Measurements from ENCODE around the gene SGCA. TPM values are rescaled to one million over a fixed set of nuclear protein-coding genes. Genes with fewer than 3 reads are reported as not detected.

Gene SGCA
- 0.64 TPM for total RNA-seq

DNA sequence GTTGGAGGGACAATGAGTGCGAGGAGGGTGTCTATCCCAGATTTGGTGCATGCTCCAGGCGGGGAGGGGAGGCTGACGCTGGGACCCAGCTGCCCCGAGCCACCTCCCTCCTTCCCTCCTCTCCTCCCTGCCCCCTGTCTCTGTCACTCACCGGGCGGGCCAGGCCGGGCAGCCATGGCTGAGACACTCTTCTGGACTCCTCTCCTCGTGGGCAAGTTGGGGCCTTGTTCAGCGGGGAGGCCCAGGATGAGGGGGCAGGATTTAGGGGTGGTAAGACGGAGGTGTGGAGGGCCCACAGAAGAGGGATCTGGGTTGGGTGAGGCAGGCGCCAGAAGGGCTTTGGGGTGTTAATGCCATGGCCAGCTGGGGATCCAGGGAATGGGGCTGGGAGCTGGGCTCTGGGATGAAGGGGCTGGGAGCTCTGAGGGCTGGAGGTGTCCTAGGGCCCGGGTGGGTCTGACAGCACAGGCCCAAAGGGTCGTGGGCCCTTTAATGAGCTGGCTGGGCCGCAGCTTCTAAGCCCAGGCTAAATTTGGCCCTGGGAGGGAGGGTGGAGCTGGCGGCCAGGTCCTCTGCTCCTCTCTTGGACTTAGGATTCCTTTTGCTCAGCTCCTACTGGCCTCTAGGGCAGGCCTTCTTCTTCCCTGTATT lies at the start of gene SGCA:
SGCA (plus strand) TSS at position 139 of the 651 bp plus-strand sequence; CDS start at position 175, 36 bp downstream.
- ATAC-seq: no peak

DNA sequence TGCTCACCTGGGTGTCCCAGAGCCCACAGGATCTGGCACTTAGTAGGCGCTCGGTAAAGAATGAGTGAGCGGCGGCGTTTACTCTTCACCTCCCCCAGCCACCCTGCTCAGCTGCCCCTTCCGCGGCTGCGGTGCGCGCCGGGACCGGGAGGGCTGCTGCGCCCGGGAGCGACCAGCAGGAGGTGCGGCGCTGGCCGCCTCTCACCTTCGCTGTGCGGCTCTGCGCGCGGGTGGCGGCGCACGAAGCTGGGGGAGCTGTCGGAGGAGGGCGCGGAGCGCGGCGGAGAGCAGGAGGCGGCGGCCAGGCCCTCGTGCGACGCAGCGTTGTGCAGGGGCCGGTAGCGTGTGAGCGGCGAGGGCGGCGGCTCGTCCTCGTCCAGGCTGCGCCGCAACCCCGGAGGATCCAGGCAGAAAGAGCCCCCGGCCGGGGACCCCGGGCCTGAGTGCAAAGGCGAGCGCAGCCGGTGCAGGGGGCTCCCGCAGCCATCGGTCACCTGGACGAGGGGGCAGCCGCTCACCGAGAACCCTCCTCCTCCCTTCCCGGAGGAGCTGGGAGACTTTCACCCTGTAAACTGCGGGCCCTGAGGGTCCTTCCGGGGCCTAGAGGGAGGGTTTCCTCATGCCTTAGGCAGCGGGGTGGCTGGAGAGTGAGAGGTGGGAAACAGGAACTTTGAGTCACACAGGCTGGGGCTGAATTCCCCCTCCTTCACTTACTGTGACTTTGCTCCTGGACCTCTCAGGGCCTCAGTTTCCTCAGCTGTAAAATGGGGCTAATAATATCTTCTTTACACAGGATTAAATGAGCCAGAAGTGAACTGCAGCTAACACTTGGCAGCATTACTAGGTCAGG lies 48.4 kb upstream of the SGCA start:
- ATAC-seq: peak; percentile 55

DNA sequence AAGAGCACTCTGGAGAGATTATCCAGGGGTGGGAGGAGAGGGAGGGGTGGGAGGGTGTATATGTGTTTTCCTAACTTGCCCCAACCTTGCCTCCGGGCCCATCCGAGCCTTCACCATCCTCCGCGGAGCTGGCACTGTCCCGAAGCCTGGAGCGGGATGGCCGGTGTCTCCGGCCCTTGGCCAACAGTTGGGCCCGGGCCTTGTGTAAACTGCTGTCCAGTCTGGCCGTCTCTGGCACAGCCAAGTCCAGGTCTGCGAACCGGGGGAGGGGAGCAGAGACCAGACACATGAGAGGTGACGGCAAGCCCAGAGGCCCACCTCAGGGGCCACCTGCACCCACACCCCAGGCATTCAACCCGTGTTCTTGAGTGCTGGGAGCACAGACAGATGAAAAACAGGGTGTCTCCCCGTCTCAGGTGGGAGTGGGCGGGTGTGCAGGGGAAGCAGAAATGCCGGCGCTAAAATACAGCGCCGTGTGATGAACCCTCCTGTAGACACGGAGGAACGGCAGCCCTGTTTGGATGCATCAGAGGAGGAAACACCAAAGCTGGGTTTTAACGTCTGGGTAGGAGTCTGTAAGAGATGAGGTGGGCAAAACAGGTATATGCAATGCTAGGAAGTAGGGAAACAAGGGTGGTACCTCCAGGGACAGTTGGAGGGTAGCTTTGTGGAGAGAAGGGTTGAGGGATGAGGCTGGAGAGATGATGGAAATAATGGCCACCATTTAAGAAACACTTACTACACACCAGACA lies 47.6 kb upstream of the SGCA start:
- ATAC-seq: no peak

- no peak for ATAC-seq
Observed at GRCh38 chr17:50118828-50119218, 47.0 kb upstream of the SGCA start.

GRCh38 chr17:50120475-50121253 lies 45.1 kb upstream of the SGCA start:
- no peak for ATAC-seq

GRCh38 chr17:50122945-50123344 lies 42.9 kb upstream of the SGCA start:
- ATAC-seq: no peak

- no peak for ATAC-seq
Observed at GRCh38 chr17:50123649-50124349, 42.0 kb upstream of the SGCA start.

- no peak for ATAC-seq
Observed at GRCh38 chr17:50125420-50125997, 40.3 kb upstream of the SGCA start.

GRCh38 chr17:50127697-50128361 lies 38.0 kb upstream of the SGCA start:
- no peak for ATAC-seq

GRCh38 chr17:50128441-50129352 lies 37.1 kb upstream of the SGCA start:
- no peak for ATAC-seq

GRCh38 chr17:50129353-50129727 lies 36.5 kb upstream of the SGCA start:
- peak; percentile 12 for ATAC-seq

DNA sequence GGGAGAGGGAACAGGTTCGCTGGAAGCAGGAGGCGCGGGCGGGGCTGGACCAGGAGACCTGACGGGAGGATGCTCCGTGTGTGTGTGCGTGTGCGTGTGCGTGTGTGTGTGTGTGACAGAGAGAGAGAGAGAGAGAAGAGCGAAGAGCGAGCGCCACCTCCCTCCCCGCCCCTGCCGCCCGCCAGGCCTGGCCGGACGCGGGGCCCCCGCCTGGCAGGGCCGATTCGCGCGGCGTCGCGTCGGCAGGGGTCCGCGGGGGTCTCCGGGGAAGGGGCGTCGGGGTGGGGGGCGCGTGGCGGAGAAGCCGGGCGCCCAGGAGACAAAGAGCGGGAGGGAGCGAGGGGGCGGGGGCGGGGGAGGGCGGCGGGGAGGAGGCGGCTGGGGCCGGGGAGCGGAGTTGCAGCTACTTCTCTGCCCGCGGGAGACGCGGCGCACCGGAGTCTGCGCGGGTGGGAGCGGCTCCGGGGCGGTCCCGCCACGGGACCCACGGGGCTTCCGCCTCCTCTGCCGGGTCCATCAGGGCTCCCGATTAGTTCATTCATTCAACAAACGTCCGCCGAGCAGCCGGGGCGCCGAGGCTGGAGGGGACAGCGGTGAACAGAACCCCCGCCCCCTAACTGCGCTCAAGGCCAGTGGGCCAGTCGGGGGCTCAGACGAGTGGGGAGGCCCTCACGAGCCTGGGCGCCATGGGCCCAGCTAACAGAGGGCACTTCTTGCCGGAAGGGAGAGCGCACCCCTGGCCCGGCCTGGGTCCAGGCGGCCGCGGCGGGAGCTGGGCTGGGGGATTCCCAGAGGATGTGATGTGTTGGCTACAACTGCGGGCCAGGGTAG lies 35.9 kb upstream of the SGCA start, which contains the start of gene SAMD14:
SAMD14 (minus strand) TSS at position 433 of the 831 bp plus-strand sequence. CDS start 5,201 bp downstream, outside the sequence.
- ATAC-seq: peak; percentile 33

DNA sequence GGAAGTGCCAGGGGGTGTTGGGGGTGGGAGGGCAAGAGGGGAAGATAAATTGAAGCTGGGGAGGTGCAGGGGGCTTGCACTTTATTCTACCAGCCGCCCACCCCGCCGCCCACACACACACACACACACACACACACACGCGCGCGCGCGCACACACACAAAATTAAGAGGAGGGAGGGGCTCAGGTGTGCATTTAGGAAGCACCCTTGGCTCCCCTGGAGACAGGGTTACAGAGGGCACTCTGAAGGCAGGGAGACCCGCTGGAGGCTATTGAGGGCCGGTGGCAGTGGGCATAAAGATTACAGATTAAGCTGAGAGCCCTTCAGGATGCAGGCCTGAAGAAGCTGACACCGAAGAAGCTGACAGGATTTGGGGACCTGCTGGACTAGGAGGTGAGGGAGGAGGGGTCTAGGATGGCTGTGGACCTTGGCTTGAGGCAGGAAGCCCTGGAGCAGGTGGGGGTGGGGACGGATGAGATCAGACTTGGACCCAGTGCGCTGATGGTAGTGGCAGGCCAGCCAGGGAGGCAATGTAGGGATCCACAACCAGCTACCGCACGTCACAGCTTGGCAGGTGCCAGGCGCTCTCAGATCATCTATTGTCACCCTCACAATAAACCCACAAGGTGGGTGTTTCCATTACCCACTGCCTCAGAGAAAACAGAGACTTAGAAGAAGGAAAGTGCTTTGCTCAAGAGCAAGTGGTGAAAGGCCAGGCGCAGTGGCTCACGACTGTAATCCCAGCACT lies 35.1 kb upstream of the SGCA start:
- ATAC-seq: no peak

- ATAC-seq: no peak
Observed at GRCh38 chr17:50132104-50132794, 33.6 kb upstream of the SGCA start.

DNA sequence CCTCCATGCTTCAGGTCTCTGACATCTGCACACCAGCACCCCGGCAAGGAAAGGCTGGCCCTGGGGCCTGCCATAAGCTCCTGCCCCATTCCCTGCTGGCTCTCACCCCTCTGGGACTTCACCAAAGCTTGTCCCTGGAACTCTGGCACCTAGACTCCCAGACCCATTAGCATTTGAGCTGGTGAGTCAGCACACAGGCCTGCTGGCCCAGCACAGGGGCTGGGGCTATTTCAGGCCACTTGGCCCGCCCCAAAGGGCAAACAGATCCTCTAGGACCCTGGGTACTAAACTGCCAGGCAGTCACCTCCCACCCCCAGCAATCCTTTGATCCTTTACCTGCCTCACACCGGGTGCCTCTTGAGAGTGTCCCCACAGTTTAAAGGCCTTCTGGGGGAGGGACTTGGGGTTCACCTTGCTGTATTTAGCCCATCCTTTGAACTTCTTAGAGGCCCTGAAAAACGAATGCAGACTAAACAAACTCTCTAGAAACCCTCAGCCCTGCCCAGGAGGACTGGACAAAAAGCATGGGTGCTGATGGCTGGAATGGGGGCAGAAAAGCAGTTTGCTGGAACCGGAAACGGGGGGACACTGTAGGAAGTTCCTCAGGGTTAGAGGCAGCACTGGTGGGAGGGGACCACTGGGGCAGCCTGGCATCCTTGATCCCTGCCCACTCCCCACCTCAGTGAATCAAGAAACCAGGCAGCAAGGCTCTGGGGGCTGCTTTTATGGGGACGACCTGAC lies 32.6 kb upstream of the SGCA start:
- ATAC-seq: no peak

DNA sequence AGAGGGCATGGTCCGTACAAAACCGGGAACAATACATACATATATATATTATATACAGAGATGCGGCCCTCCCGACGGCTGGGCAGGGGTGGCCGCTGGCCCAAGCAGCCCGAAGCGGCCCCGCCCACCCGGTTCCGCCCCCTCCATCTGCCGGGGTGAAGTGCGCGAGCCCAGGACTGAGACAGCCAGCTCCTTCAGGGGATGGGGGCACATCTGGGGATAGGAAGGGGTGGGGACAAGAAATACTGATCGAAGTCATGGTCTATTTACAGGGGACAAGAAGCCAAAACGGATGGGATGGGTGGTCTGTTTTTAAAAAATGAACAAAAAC lies 32.1 kb upstream of the SGCA start:
- no peak for ATAC-seq

Measured in esophagus mucosa (tissue), 1 donor.